SU-DHL-6 (cell line): ENCODE results near the gene TOM1L2.

Experiments
- CTCF ChIP-seq: fragments of 200-600 bp; sonication (generic); IDR thresholded peaks from one replicate; pipeline ENCODE4 v1.5.1; 2017; ENCODE audit warnings: antibody characterized with exemption, mild to moderate bottlenecking, low read length, moderate library complexity; ENCODE audit not compliant: insufficient read depth, poor library complexity, severe bottlenecking
- EZH2phosphoT487 ChIP-seq: fragments of 200-600 bp; sonication (generic), shearing (Covaris generic); conservative IDR thresholded peaks from 2 replicates; pipeline ENCODE4 v1.6.1; 2018; ENCODE audit warnings: mild to moderate bottlenecking, antibody characterized with exemption, low read length, moderate library complexity, mixed read lengths

- no peak for TF ChIP-seq CTCF
- TF ChIP-seq EZH2phosphoT487 = no peak
These were observed 30.0 kb upstream of the TOM1L2 start for GRCh38 chr17:18002171-18002570.
